Measurements from ENCODE around the gene SLCO4A1. TPM values are rescaled to one million over a fixed set of nuclear protein-coding genes. Genes with fewer than 3 reads are reported as not detected.

SLCO4A1 gene
- total and polyA plus RNA-seq, 2 of the 4 experiments (the other 2 are of a cell fraction): 0.72 to 1.1 TPM

- no peak overlapping the region for H4K5ac ChIP-seq (ENCODE audit: low read depth, low read length)
- H3K4me2 ChIP-seq (ENCODE audit: low read depth, low read length): no peak overlapping the region
- H3K56ac ChIP-seq (ENCODE audit: extremely low read depth, insufficient read depth, low read length): no peak overlapping the region
- H4K20me1 ChIP-seq (ENCODE audit: insufficient read depth, low read length): peaks cover 4% of the 10 kb centered on the region; the same call in 1 of the 2 replicates
- H2AK5ac ChIP-seq (ENCODE audit: low read depth, low read length): peak overlapping the region; percentile 16; the same call in 1 of the 2 replicates
- H2BK15ac ChIP-seq (ENCODE audit: low read depth, low read length): no peak overlapping the region
- H3K36me3 ChIP-seq (ENCODE audit: control insufficient read depth, insufficient read depth, low read length): no peaks in the 10 kb centered on the region
- 37% methylated on average over 2 of the region's 23 CpGs; no CpG with 5 or more reads in 1 of the 2 experiments for WGBS, 2 experiments (ENCODE audit: extremely low coverage in 2 of 2, insufficient read length in 1 of 2)
- no peak overlapping the region for H2AFZ ChIP-seq (replicated peaks; ENCODE audit: low read length, poor library complexity)
- H2BK120ac ChIP-seq (ENCODE audit: low read depth, low read length): no peak overlapping the region
- in situ Hi-C loops (cut with MboI; ENCODE audit: low sequenced_read_pairs) (no loop called here), intact Hi-C loops (cut with micrococcal nuclease) (no loop called here), dilution Hi-C loops (cut with HindIII; ENCODE audit: low sequenced_read_pairs, unreplicated experiment) (no loop called here)
- TF ChIP-seq ELK1 (IDR thresholded peaks at IDR 0.05; ENCODE audit: borderline replicate concordance, low read depth, low read length): no peak
- no peak overlapping the region for H4K8ac ChIP-seq (ENCODE audit: low read depth in 2 of 2, low read length in 2 of 2)
- peaks cover 33% of the 10 kb centered on the region; the same call in 1 of the 2 replicates for H3K27me3 ChIP-seq (ENCODE audit: control insufficient read depth, insufficient read depth, low read length)
- H3K9me3 ChIP-seq (ENCODE audit: control insufficient read depth, insufficient read depth, low read length): 0 out of 2 replicates have a peak, but pooled peaks cover 1% of the 10 kb centered on the region
- no peak overlapping the region for H4K91ac ChIP-seq (ENCODE audit: insufficient read depth, low read depth, low read length)
- DNase-seq (peak; percentile 22), ATAC-seq (ENCODE audit: low read depth) (peak; percentile 56; the same call in 1 of the 2 replicates)
- peaks cover under 1% of the 10 kb centered on the region; the same call in 1 of the 2 replicates for H3K4me1 ChIP-seq (ENCODE audit: control insufficient read depth, insufficient read depth, low read length)
- H3K27ac ChIP-seq (ENCODE audit: insufficient read depth, low read length): no peak overlapping the region
- H3K18ac ChIP-seq (ENCODE audit: low read depth, low read length): no peak overlapping the region
- no TSS peak for BruUV-seq (replicated peaks)
- peak overlapping the region; percentile 55 for H2AK9ac ChIP-seq (replicated peaks; ENCODE audit: low read depth, low read length, poor library complexity)
- H3K23ac ChIP-seq (ENCODE audit: low read depth, low read length): no peak overlapping the region
- H3K9ac ChIP-seq (ENCODE audit: low read depth, low read length): no peak overlapping the region
- no peak overlapping the region for H2BK20ac ChIP-seq (ENCODE audit: low read depth, low read length)
- ChIA-PET POLR2A (ENCODE audit: unreplicated experiment) (no interaction called here), CTCF (no interaction called here)
- H2BK5ac ChIP-seq (ENCODE audit: low read depth, low read length, poor library complexity, severe bottlenecking): no peak overlapping the region
- no peak overlapping the region for H3K4ac ChIP-seq (ENCODE audit: low read depth, low read length)
- no peak overlapping the region for H3K14ac ChIP-seq (replicated peaks; ENCODE audit: low read depth, low read length)
- no peak overlapping the region for H3K4me3 ChIP-seq (ENCODE audit: insufficient read depth, low read depth, low read length)
- no peaks in the 10 kb centered on the region for H3K79me1 ChIP-seq (ENCODE audit: low read depth in 1 of 2, low read length in 2 of 2)
- H3K9me1 ChIP-seq (ENCODE audit: insufficient read depth, low read length): no peaks in the 10 kb centered on the region
Measured at GRCh38 chr20:62710886-62711702, 68.8 kb downstream of the SLCO4A1 start.

Measured in IMR-90 (cell line).